ENCODE measurements around the gene TTF2. TPM values are rescaled to one million over a fixed set of nuclear protein-coding genes. Genes with fewer than 3 reads are reported as not detected.
A peak's percentile ranks its signal among the peaks of the same experiment; 100 is the strongest.

TTF2 gene
- total and polyA plus RNA-seq, 2 experiments from 2014 or later = 13.5 to 28.3 TPM

- Histone ChIP-seq H3K27ac (no peak overlapping the region), H3K27me3 (no peaks in the 10 kb centered on the region), H3K9me3 (ENCODE audit: low read depth) (no peaks in the 10 kb centered on the region), H3K4me3 (no peak overlapping the region), H3K36me3 (no peaks in the 10 kb centered on the region), H3K4me1 (ENCODE audit: low read depth) (peaks cover 13% of the 10 kb centered on the region)
- DNase-seq (ENCODE audit: low read depth in 1 of 2, low spot score in 1 of 2) = no peak
- no peak for TF ChIP-seq CTCF (IDR thresholded peaks at IDR 0.05; ENCODE audit: low read depth, low read length)
These were observed 63.1 kb downstream of the TTF2 start for GRCh38 chr1:117123274-117123673.

DNA sequence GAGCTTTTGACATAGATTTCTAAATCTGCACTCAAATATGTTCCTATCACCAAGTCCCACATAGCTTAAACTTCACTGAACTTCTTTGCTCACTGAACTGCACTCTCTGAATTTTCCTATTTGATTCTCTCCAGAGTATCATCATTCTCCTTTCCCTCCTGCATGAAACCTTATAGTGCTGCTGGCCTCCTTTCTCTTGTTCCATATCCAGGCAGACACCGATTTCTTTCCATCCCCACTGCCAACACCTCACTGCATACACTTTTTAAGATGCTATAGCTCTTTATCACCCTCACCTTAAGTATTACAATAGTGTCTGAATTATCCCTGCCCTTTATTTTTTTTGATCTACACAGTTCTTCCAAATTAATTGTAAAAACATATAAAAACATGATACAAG is 64.5 kb downstream of the TTF2 start:
- TF ChIP-seq CTCF (IDR thresholded peaks at IDR 0.05; ENCODE audit: low read depth, low read length) = no peak
- Histone ChIP-seq H3K27me3 (no peaks in the 10 kb centered on the region), H3K36me3 (no peaks in the 10 kb centered on the region), H3K4me1 (ENCODE audit: low read depth) (peaks cover 22% of the 10 kb centered on the region), H3K4me3 (no peak overlapping the region), H3K9me3 (ENCODE audit: low read depth) (no peaks in the 10 kb centered on the region), H3K27ac (no peak overlapping the region)
- no peak for DNase-seq (ENCODE audit: low read depth in 1 of 2, low spot score in 1 of 2)

GRCh38 chr1:117127795-117128194 is 67.7 kb downstream of the TTF2 start:
- Histone ChIP-seq H3K4me3 (no peak overlapping the region), H3K27me3 (no peaks in the 10 kb centered on the region), H3K9me3 (ENCODE audit: low read depth) (no peaks in the 10 kb centered on the region), H3K36me3 (no peaks in the 10 kb centered on the region), H3K4me1 (ENCODE audit: low read depth) (peaks cover 12% of the 10 kb centered on the region), H3K27ac (no peak overlapping the region)
- no peak for TF ChIP-seq CTCF (IDR thresholded peaks at IDR 0.05; ENCODE audit: low read depth, low read length)
- peak in 1 of 2 donors; percentile 10 for DNase-seq (ENCODE audit: low read depth in 1 of 2, low spot score in 1 of 2)

GRCh38 chr1:117128323-117129079 is 68.4 kb downstream of the TTF2 start:
- no peak overlapping the region for H3K4me3 ChIP-seq
- peak; percentile 48 for TF ChIP-seq CTCF (IDR thresholded peaks at IDR 0.05; ENCODE audit: low read depth, low read length)
- no peaks in the 10 kb centered on the region for H3K9me3 ChIP-seq (ENCODE audit: low read depth)
- H3K27me3 ChIP-seq = no peaks in the 10 kb centered on the region
- peaks cover 11% of the 10 kb centered on the region for H3K4me1 ChIP-seq (ENCODE audit: low read depth)
- DNase-seq (ENCODE audit: low read depth in 1 of 2, low spot score in 1 of 2) = peak in 1 of 2 donors; percentile 69
- no peaks in the 10 kb centered on the region for H3K36me3 ChIP-seq
- no peak overlapping the region for H3K27ac ChIP-seq

DNA sequence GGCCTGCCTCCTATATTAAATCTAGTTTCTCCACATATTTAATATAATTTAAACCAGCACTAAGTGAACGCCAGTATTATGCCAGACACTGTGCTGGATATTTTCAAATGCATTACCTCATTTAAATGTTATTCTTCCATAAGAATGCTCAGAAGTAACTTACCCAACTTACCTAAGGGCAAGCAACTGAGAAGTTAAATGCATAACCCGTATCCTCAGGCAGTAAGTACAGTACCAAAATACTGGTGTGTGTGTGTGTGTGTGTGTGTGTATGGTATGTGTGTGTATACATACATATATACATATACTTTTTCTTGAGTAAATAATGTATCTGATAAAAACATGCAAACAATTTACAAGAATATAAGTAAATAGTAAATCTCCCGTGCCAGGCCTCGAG is 70.4 kb downstream of the TTF2 start:
- DNase-seq (ENCODE audit: low read depth in 1 of 2, low spot score in 1 of 2) = no peak
- no peak overlapping the region for H3K4me3 ChIP-seq
- TF ChIP-seq CTCF (IDR thresholded peaks at IDR 0.05; ENCODE audit: low read depth, low read length) = no peak
- peaks cover 11% of the 10 kb centered on the region for H3K4me1 ChIP-seq (ENCODE audit: low read depth)
- H3K9me3 ChIP-seq (ENCODE audit: low read depth) = no peaks in the 10 kb centered on the region
- no peaks in the 10 kb centered on the region for H3K36me3 ChIP-seq
- H3K27me3 ChIP-seq = no peaks in the 10 kb centered on the region
- H3K27ac ChIP-seq = no peak overlapping the region
